ENCODE data around the gene DLG3. TPM values are rescaled to one million over a fixed set of nuclear protein-coding genes. Genes with fewer than 3 reads are reported as not detected.

DLG3 gene
- total RNA-seq, 2 experiments from 2014 or later, result 11.0 to 12.9 TPM

Other genes with a start within 250 kb of the DLG3 start
- not detected for gene AWAT1, start 210.2 kb upstream of the DLG3 start, total RNA-seq
- gene P2RY4, start 184.6 kb upstream of the DLG3 start, total RNA-seq, result under 1 TPM in 1 of 2 experiments, not detected in 1; 0.22 TPM
- not detected for gene ARR3, start 176.5 kb upstream of the DLG3 start, total RNA-seq
- gene RAB41, start 162.7 kb upstream of the DLG3 start, total RNA-seq, result not detected
- 10 to 100 TPM; 24.5 to 25.9 TPM for gene PDZD11, start 154.9 kb upstream of the DLG3 start, total RNA-seq
- gene KIF4A, start 154.7 kb upstream of the DLG3 start, total RNA-seq, result 10 to 100 TPM; 27.1 to 29.6 TPM
- not detected for gene GDPD2, start 21.5 kb upstream of the DLG3 start, total RNA-seq